IMR-90 (cell line): ENCODE data around the gene ACACA. TPM values are rescaled to one million over a fixed set of nuclear protein-coding genes. Genes with fewer than 3 reads are reported as not detected.

Experiments used
- ATAC-seq: fragments of 200-7000 bp; cut with Tn5 transposase; 2 replicates; pipeline ENCODE4 v1.9.1; 2020; ENCODE audit warnings: low read depth, mild to moderate bottlenecking, moderate library complexity
- BruUV-seq: library from RNA; stranded (reverse); fragments of 400-500 nt; replicated peaks from 2 replicates; lab custom pipeline; 2021; lab: Mats Ljungman, UMichigan
- CTCF ChIA-PET: fragments of 300-600 bp; formaldehyde crosslinking; extraction: SDS; loops from one replicate; lab custom pipeline; 2021; ENCODE audit warnings: antibody characterized with exemption; lab: Yijun Ruan, JAX
- POLR2A ChIA-PET: fragments of 300-600 bp; sonication (Branson Sonifier 250); formaldehyde crosslinking; loops from one replicate; lab custom pipeline; 2022; ENCODE audit warnings: antibody characterized with exemption; ENCODE audit not compliant: unreplicated experiment; lab: Charles Lee
- DNase-seq: peaks from one replicate; pipeline ENCODE4 v3.0.0; 2013
- H2AFZ ChIP-seq: replicated peaks from 2 replicates; pipeline ENCODE3; 2013; ENCODE audit warnings: low read length, mild to moderate bottlenecking; ENCODE audit not compliant: poor library complexity
- H2AK5ac ChIP-seq: 2 replicates; pipeline ENCODE4 v1.6.1; 2013; ENCODE audit warnings: low read depth, low read length, inconsistent platforms
- H2AK9ac ChIP-seq: replicated peaks from 2 replicates; pipeline ENCODE3; 2013; ENCODE audit warnings: mild to moderate bottlenecking, low read depth, low read length, moderate library complexity; ENCODE audit not compliant: poor library complexity
- H2BK120ac ChIP-seq: 2 replicates; pipeline ENCODE4 v1.6.1; 2013; ENCODE audit warnings: low read depth, low read length, inconsistent platforms
- H2BK15ac ChIP-seq: 3 replicates; pipeline ENCODE4 v1.6.1; 2013; ENCODE audit warnings: low read depth, low read length, inconsistent platforms
- H2BK20ac ChIP-seq: 2 replicates; pipeline ENCODE4 v1.6.1; 2013; ENCODE audit warnings: low read depth, mild to moderate bottlenecking, inconsistent platforms, low read length, moderate library complexity
- H2BK5ac ChIP-seq: 2 replicates; pipeline ENCODE4 v1.6.1; 2013; ENCODE audit warnings: mild to moderate bottlenecking, low read depth, low read length, inconsistent platforms; ENCODE audit not compliant: poor library complexity, severe bottlenecking
- H3K14ac ChIP-seq: replicated peaks from 2 replicates; pipeline ENCODE4 v1.6.1; 2013; ENCODE audit warnings: low read depth, low read length, inconsistent platforms
- H3K18ac ChIP-seq: 2 replicates; pipeline ENCODE4 v1.6.1; 2013; ENCODE audit warnings: low read depth, low read length, control low read depth
- H3K23ac ChIP-seq: 2 replicates; pipeline ENCODE4 v1.6.1; 2013; ENCODE audit warnings: low read depth, low read length, inconsistent platforms
- H3K27ac ChIP-seq: 2 replicates; pipeline ENCODE4 v1.5.1; 2013; ENCODE audit warnings: mild to moderate bottlenecking, control low read depth, low read length; ENCODE audit not compliant: insufficient read depth
- H3K27me3 ChIP-seq: 2 replicates; pipeline ENCODE4 v1.6.1; 2013; ENCODE audit warnings: low read length; ENCODE audit not compliant: control insufficient read depth, insufficient read depth
- H3K36me3 ChIP-seq: 2 replicates; pipeline ENCODE4 v1.6.1; 2013; ENCODE audit warnings: low read length, mixed read lengths; ENCODE audit not compliant: control insufficient read depth, insufficient read depth
- H3K4ac ChIP-seq: 2 replicates; pipeline ENCODE4 v1.6.1; 2013; ENCODE audit warnings: low read depth, low read length, inconsistent platforms
- H3K4me1 ChIP-seq: 2 replicates; pipeline ENCODE4 v1.6.1; 2013; ENCODE audit warnings: low read length, mixed read lengths; ENCODE audit not compliant: control insufficient read depth, insufficient read depth
- H3K4me2 ChIP-seq: 2 replicates; pipeline ENCODE4 v1.6.1; 2013; ENCODE audit warnings: low read depth, mild to moderate bottlenecking, control low read depth, low read length, moderate library complexity
- H3K4me3 ChIP-seq: 2 replicates; pipeline ENCODE4 v1.5.1; 2013; ENCODE audit warnings: low read depth, mild to moderate bottlenecking, control low read depth, low read length, moderate library complexity; ENCODE audit not compliant: insufficient read depth
- H3K56ac ChIP-seq: 2 replicates; pipeline ENCODE4 v1.6.1; 2013; ENCODE audit warnings: low read length, inconsistent platforms; ENCODE audit not compliant: insufficient read depth; ENCODE audit errors: extremely low read depth
- H3K79me1 ChIP-seq, 2 experiments: 2 replicates each; pipeline ENCODE4 v1.6.1; 2013; ENCODE audit warnings: low read length in 2 of 2, inconsistent platforms in 1 of 2, low read depth in 1 of 2
- H3K9ac ChIP-seq: 2 replicates; pipeline ENCODE4 v1.6.1; 2013; ENCODE audit warnings: low read depth, low read length, control low read depth
- H3K9me1 ChIP-seq: 2 replicates; pipeline ENCODE4 v1.6.1; 2013; ENCODE audit warnings: low read length, inconsistent platforms; ENCODE audit not compliant: insufficient read depth
- H3K9me3 ChIP-seq: 2 replicates; pipeline ENCODE4 v1.6.1; 2013; ENCODE audit warnings: low read length; ENCODE audit not compliant: control insufficient read depth, insufficient read depth
- H4K20me1 ChIP-seq: 2 replicates; pipeline ENCODE4 v1.6.1; 2013; ENCODE audit warnings: low read length, inconsistent platforms; ENCODE audit not compliant: insufficient read depth
- H4K5ac ChIP-seq: 2 replicates; pipeline ENCODE4 v1.6.1; 2013; ENCODE audit warnings: mild to moderate bottlenecking, low read depth, low read length, control low read depth
- H4K8ac ChIP-seq, 2 experiments: 2 replicates each; pipeline ENCODE4 v1.6.1; 2013; ENCODE audit warnings: low read depth in 2 of 2, low read length in 2 of 2, control low read depth in 1 of 2, inconsistent platforms in 1 of 2
- H4K91ac ChIP-seq: 2 replicates; pipeline ENCODE4 v1.6.1; 2013; ENCODE audit warnings: low read depth, low read length, inconsistent platforms; ENCODE audit not compliant: insufficient read depth
- CEBPB ChIP-seq: IDR thresholded peaks from 2 replicates; pipeline ENCODE4 v1.6.1; 2012; ENCODE audit warnings: low read depth, low read length, improper control_type of control experiment
- CHD1 ChIP-seq: IDR thresholded peaks from 2 replicates; pipeline ENCODE4 v1.6.1; 2012; ENCODE audit warnings: low read depth, low read length, improper control_type of control experiment
- ELK1 ChIP-seq: fragments of 150-350 bp; IDR thresholded peaks from 2 replicates; pipeline ENCODE4 v1.6.1; 2016; ENCODE audit warnings: low read depth, mild to moderate bottlenecking, low read length, moderate library complexity, borderline replicate concordance
- MAFK ChIP-seq: IDR thresholded peaks from 2 replicates; pipeline ENCODE4 v1.6.1; 2012; ENCODE audit warnings: low read depth, low read length, improper control_type of control experiment
- MAZ ChIP-seq: IDR thresholded peaks from 2 replicates; pipeline ENCODE4 v1.6.1; 2012; ENCODE audit warnings: low read depth, mild to moderate bottlenecking, low read length, improper control_type of control experiment, moderate library complexity, borderline replicate concordance
- MXI1 ChIP-seq: IDR thresholded peaks from 2 replicates; pipeline ENCODE4 v1.6.1; 2012; ENCODE audit warnings: low read depth, mild to moderate bottlenecking, low read length, moderate library complexity, borderline replicate concordance
- NFE2L2 ChIP-seq: fragments of 150-350 bp; IDR thresholded peaks from 2 replicates; pipeline ENCODE4 v1.6.1; 2016; ENCODE audit warnings: low read depth, mild to moderate bottlenecking, low read length
- RFX5 ChIP-seq: IDR thresholded peaks from 2 replicates; pipeline ENCODE4 v1.8.0; 2012; ENCODE audit warnings: low read depth, mild to moderate bottlenecking, low read length, moderate library complexity
- SMC3 ChIP-seq: fragments of 150-350 bp; IDR thresholded peaks from 2 replicates; pipeline ENCODE4 v1.6.1; 2016; ENCODE audit warnings: low read depth, mild to moderate bottlenecking, antibody characterized with exemption, low read length, moderate library complexity
- WGBS, 2 experiments: methylation state at CpG; one replicate each; pipeline versions ENCODE4 v1.1.5 to v1.1.7; 2013; ENCODE audit warnings: missing lambda C conversion rate in 2 of 2; ENCODE audit not compliant: insufficient read length in 1 of 2; ENCODE audit errors: extremely low coverage in 2 of 2; 5-methylcytosine and 5-hydroxymethylcytosine counted together
- dilution Hi-C: fragments of 300-500 bp; cut with HindIII; formaldehyde crosslinking; loops from one replicate; pipeline ENCODE4 v1.14.3; 2018; ENCODE audit warnings: low sequenced_read_pairs; ENCODE audit not compliant: unreplicated experiment
- in situ Hi-C: fragments of 300-500 bp; cut with MboI; formaldehyde crosslinking; loops from 3 replicates; pipeline ENCODE4 v1.14.3; 2019; ENCODE audit warnings: low sequenced_read_pairs, inconsistent platforms, mixed read lengths
- intact Hi-C: fragments of 100-400 bp; cut with micrococcal nuclease; formaldehyde crosslinking; loops from 2 replicates; pipeline ENCODE4 v1.10.0; 2022
- polyA plus RNA-seq, 3 experiments: library from polyadenylated mRNA; depleted of rRNA; stranded (reverse); fragments of >200 nt; gene quantifications; 2 replicates each; pipeline ENCODE4 v1.2.3, GENCODE V29; 2012; ENCODE audit warnings: low replicate concordance in 1 of 3
- total RNA-seq: library from RNA; depleted of rRNA; stranded (reverse); fragments of >200 nt; gene quantifications from 2 replicates; pipeline ENCODE4 v1.2.3, GENCODE V29; 2012

The ACACA gene
- total and polyA plus RNA-seq, 2 of the 4 experiments (the other 2 are of a cell fraction), result 21.3 to 39.1 TPM

GRCh38 chr17:37130984-37131446 is 275.6 kb downstream of the ACACA start:
- BruUV-seq, result no TSS peak
- Histone ChIP-seq H3K9me3 (no peaks in the 10 kb centered on the region), H2AK5ac (no peak overlapping the region), H3K36me3 (peaks cover 9% of the 10 kb centered on the region), H3K9me1 (no peaks in the 10 kb centered on the region), H4K8ac (no peak overlapping the region), H2BK5ac (no peak overlapping the region), H3K18ac (no peak overlapping the region), H3K4me2 (no peak overlapping the region; the same call in 1 of the 2 replicates), H3K23ac (no peak overlapping the region), H2AFZ (no peak overlapping the region), H2BK20ac (no peak overlapping the region), H3K9ac (no peak overlapping the region), H2AK9ac (no peak overlapping the region), H3K4ac (no peak overlapping the region), H3K4me3 (no peak overlapping the region), H4K20me1 (no peaks in the 10 kb centered on the region), H2BK120ac (no peak overlapping the region), H3K27ac (no peak overlapping the region), H3K27me3 (no peaks in the 10 kb centered on the region), H2BK15ac (no peak overlapping the region), H3K14ac (no peak overlapping the region), H3K56ac (no peak overlapping the region), H4K91ac (no peak overlapping the region), H3K79me1 (no peaks in the 10 kb centered on the region), H4K5ac (no peak overlapping the region), H3K4me1 (peaks cover 2% of the 10 kb centered on the region; the same call in 1 of the 2 replicates)
- CTCF ChIA-PET, result no interaction called here
- POLR2A ChIA-PET, result no interaction called here
- in situ Hi-C loops, result no loop called here
- TF ChIP-seq MAZ (no peak), MXI1 (no peak), RFX5 (no peak), NFE2L2 (no peak), MAFK (no peak), CHD1 (no peak), CEBPB (no peak), ELK1 (no peak), SMC3 (no peak)
- no CpG with 5 or more reads among the region's 3 CpGs for WGBS, 2 experiments
- dilution Hi-C loops, result no loop called here
- intact Hi-C loops, result no loop called here
- DNase-seq, result peak; percentile 53
- peak; percentile 83 for ATAC-seq
